ENCODE measurements around the gene PIK3R5. TPM values are rescaled to one million over a fixed set of nuclear protein-coding genes. Genes with fewer than 3 reads are reported as not detected.
A peak's percentile ranks its signal among the peaks of the same experiment; 100 is the strongest.
"Not testable (repeated sequence)": the region's sequence is repeated elsewhere in the genome, so short reads cannot be mapped to it uniquely, and the experiment has no call there.

Gene PIK3R5
- total RNA-seq, 2 donors from 2014 or later, result 47.2 to 78.6 TPM

DNA sequence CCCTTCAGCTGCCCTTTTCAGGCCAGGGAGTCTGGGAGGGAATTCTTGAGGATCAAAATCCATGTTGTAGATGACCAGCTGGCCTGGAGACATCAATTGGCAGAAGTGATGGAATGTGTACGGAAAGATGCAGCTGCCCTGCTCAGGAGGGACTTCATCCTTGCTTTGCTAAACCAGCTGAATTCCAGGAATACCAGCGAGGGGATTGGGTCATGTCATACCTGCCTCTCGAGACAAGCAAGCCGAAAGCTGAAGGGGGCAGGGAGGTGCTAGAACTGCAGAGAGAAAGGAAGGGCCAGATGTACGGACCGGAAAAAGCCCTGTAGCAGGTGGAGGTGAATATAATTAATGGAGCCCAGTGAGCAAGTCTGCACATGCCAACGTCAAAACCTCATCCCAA lies 30.2 kb upstream of the PIK3R5 start:
- Mint-ChIP-seq H3K4me1 (no peaks in the 10 kb centered on the region), H3K4me3 (no peak overlapping the region), H3K27me3 (peaks cover 12% of the 10 kb centered on the region), H3K27ac (no peak overlapping the region), H3K9me3 (no peaks in the 10 kb centered on the region), H3K36me3 (ENCODE audit: low read depth) (no peaks in the 10 kb centered on the region)
- ATAC-seq (replicated peaks), result no peak

DNA sequence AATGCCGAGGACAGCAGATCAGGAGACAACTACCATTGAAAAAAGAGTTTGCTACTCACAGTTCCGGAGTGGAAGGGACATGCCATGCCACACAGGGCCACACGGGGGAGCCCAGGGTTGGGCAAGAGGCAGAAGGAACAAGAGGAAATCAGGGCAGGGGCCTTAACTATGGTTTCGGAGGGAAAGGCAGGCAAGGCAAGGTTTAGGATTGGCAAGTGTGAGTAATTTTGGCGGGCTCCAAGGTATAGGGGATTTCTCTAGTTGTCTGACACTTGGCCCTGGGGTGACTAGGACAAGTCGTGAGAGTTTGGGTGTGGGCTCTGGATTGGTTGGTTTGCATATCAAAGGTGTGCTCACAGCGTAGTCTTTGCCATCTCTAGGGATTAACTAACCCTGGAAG lies 28.8 kb upstream of the PIK3R5 start:
- Mint-ChIP-seq H3K27ac (no peak overlapping the region), H3K27me3 (peaks cover 4% of the 10 kb centered on the region), H3K4me3 (no peak overlapping the region), H3K9me3 (no peaks in the 10 kb centered on the region), H3K36me3 (ENCODE audit: low read depth) (no peaks in the 10 kb centered on the region), H3K4me1 (no peaks in the 10 kb centered on the region)
- peak; percentile 79 for ATAC-seq (replicated peaks)

GRCh38 chr17:8991514-8992285 lies 26.2 kb upstream of the PIK3R5 start:
- ATAC-seq (replicated peaks), result peak; percentile 63
- Mint-ChIP-seq H3K27me3 (no peaks in the 10 kb centered on the region), H3K36me3 (ENCODE audit: low read depth) (no peaks in the 10 kb centered on the region), H3K4me1 (no peaks in the 10 kb centered on the region), H3K9me3 (no peaks in the 10 kb centered on the region), H3K4me3 (no peak overlapping the region), H3K27ac (no peak overlapping the region)

- not testable (repeated sequence) for ATAC-seq (replicated peaks); H3K27me3 Mint-ChIP-seq; H3K4me3 Mint-ChIP-seq; H3K36me3 Mint-ChIP-seq (ENCODE audit: low read depth)
- H3K4me1 Mint-ChIP-seq, result peaks cover 11% of the 10 kb centered on the region
- H3K27ac Mint-ChIP-seq, result peak overlapping the region; percentile 41
- peaks cover 11% of the 10 kb centered on the region for H3K9me3 Mint-ChIP-seq
Observed at GRCh38 chr17:8988263-8988935, 22.9 kb upstream of the PIK3R5 start.

- ATAC-seq (replicated peaks), result no peak
- peaks cover 11% of the 10 kb centered on the region for H3K4me1 Mint-ChIP-seq
Observed at GRCh38 chr17:8986295-8986694, 20.8 kb upstream of the PIK3R5 start.

GRCh38 chr17:8985054-8985701 lies 19.7 kb upstream of the PIK3R5 start:
- Mint-ChIP-seq H3K4me3 (peak overlapping the region; percentile 18), H3K9me3 (peaks cover 11% of the 10 kb centered on the region), H3K4me1 (peaks cover 11% of the 10 kb centered on the region), H3K27me3 (no peaks in the 10 kb centered on the region), H3K27ac (peak overlapping the region; percentile 39), H3K36me3 (ENCODE audit: low read depth) (no peaks in the 10 kb centered on the region)
- ATAC-seq (replicated peaks), result peak; percentile 94

More at GRCh38 chr17:8986295-8986694, 20.8 kb upstream of the PIK3R5 start:
- Mint-ChIP-seq H3K27me3 (no peaks in the 10 kb centered on the region), H3K9me3 (peaks cover 11% of the 10 kb centered on the region), H3K4me3 (no peak overlapping the region), H3K36me3 (ENCODE audit: low read depth) (no peaks in the 10 kb centered on the region), H3K27ac (peak overlapping the region; percentile 39)

DNA sequence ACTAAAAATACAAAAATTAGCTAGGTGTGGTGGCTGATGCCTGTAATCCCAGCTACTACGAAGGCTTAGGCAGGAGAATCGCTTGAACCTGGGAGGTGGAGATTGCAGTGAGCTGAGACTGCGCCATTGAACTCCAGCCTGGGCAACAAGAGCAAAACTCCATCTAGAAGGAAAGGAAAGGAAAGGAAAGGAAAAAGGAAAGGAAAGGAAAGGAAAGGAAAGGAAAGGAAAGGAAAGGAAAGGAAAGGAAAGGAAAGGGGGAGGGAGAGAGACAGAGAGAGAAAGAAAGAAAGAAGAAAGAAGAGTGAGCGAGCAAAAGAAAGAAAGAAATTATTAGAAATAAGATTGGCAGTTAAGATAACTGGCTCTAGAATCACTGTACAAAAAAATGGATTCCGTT lies 18.7 kb upstream of the PIK3R5 start:
- H3K36me3 Mint-ChIP-seq (ENCODE audit: low read depth); ATAC-seq (replicated peaks); H3K4me3 Mint-ChIP-seq; H3K27me3 Mint-ChIP-seq; H3K27ac Mint-ChIP-seq: not testable (repeated sequence)
- Mint-ChIP-seq H3K9me3 (peaks cover 11% of the 10 kb centered on the region), H3K4me1 (peaks cover 11% of the 10 kb centered on the region)

DNA sequence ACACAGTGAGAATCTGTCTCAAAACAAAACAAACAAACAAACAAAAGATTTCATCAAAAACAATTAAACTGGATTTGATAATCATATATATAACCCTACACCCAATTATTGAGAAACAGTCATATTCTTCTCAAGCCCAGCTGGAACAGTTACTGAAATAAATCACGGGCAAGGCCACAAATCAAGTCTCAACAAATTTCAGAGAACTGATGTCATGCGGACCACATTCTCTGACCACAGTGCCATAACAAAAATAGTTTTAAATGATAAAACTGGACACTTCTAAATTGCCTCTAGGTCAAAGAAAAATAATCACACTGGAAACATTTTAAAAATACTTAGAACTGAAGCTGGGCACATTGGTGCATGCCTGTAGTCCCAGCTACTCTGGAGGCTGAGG lies 15.9 kb upstream of the PIK3R5 start:
- Mint-ChIP-seq H3K4me3 (no peak overlapping the region), H3K4me1 (peaks cover 11% of the 10 kb centered on the region), H3K27me3 (no peaks in the 10 kb centered on the region), H3K9me3 (peaks cover 11% of the 10 kb centered on the region), H3K27ac (no peak overlapping the region), H3K36me3 (ENCODE audit: low read depth) (no peaks in the 10 kb centered on the region)
- ATAC-seq (replicated peaks), result no peak

GRCh38 chr17:8979715-8980114 lies 14.2 kb upstream of the PIK3R5 start:
- H3K27me3 Mint-ChIP-seq, result no peaks in the 10 kb centered on the region
- no peaks in the 10 kb centered on the region for H3K4me1 Mint-ChIP-seq
- no peak overlapping the region for H3K27ac Mint-ChIP-seq
- no peak overlapping the region for H3K4me3 Mint-ChIP-seq
- no peak for ATAC-seq (replicated peaks)
- no peaks in the 10 kb centered on the region for H3K9me3 Mint-ChIP-seq
- H3K36me3 Mint-ChIP-seq (ENCODE audit: low read depth), result no peaks in the 10 kb centered on the region

DNA sequence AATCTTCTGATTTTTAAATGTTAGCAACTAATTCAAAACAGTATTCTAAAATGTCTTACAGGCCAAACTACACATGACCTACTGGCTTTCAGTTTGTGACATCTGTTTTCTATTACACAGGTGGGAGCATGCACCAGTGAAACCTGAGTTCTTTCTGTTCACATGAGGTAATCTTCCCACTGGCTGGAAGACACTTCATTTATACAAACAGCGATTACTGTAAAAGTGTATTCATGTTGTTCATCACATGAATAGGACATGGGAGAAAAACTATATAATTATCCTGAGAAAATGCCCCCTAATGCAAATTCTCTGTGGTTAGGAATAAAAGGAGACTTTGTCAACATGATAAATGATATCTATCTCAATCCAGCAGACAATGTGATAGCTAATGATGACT lies 11.1 kb upstream of the PIK3R5 start:
- no peaks in the 10 kb centered on the region for H3K9me3 Mint-ChIP-seq
- H3K4me3 Mint-ChIP-seq, result no peak overlapping the region
- no peak overlapping the region for H3K27ac Mint-ChIP-seq
- H3K27me3 Mint-ChIP-seq, result no peaks in the 10 kb centered on the region
- H3K36me3 Mint-ChIP-seq (ENCODE audit: low read depth), result no peaks in the 10 kb centered on the region
- H3K4me1 Mint-ChIP-seq, result no peaks in the 10 kb centered on the region
- no peak for ATAC-seq (replicated peaks)

DNA sequence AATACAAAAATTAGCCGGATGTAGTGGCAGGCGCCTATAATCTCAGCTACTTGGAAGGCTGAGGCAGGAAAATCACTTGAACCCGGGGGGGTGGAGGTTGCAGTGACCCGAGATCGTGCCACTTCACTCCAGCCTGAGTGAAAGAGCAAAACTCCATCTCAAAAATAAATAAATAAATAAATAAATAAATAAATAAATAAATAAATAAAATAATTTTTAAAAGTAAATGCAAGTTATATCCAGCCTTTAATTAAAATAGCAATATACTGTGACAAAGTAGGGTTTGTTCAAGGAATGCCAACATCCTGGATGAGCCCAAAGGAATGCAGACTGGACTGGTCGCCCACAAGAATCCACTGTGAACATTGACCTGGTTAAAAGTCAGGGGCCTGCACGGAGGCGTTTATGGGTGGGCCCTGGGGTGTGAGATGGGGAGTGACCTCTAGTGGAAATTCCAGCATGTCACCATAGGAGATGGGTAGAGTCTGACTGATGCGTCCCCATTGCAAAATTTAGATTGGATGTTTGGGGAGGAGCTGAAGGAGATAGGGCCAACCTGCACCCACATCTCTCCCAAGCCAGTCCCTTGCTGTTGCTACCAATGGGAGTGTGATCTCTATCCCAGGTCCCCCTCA lies 9.7 kb upstream of the PIK3R5 start:
- no peaks in the 10 kb centered on the region for H3K27me3 Mint-ChIP-seq
- no peak overlapping the region for H3K4me3 Mint-ChIP-seq
- H3K36me3 Mint-ChIP-seq (ENCODE audit: low read depth), result no peaks in the 10 kb centered on the region
- no peak for ATAC-seq (replicated peaks)
- no peak overlapping the region for H3K27ac Mint-ChIP-seq
- H3K4me1 Mint-ChIP-seq, result no peaks in the 10 kb centered on the region
- peaks cover 4% of the 10 kb centered on the region for H3K9me3 Mint-ChIP-seq

DNA sequence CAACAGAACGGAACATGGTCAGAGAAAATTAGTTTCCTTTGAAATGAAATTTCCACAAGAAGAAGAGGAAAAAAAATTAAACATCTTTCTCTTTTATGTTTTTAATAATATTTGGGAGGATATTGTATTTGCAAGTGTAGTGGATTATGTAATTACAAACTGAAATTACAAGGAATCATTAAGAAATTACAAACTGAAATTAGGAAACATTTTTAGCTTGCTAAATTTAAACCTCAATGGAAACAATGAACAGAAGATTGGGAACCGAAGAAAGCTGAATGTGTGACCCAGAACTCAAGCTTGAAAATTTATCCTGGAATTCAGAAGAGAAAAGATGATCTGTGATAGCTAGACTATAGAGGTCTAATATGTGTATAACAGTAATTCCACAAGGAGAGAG lies 4.4 kb upstream of the PIK3R5 start:
- Mint-ChIP-seq H3K9me3 (peaks cover 13% of the 10 kb centered on the region), H3K27ac (no peak overlapping the region), H3K4me3 (no peak overlapping the region), H3K36me3 (ENCODE audit: low read depth) (peaks cover 10% of the 10 kb centered on the region), H3K4me1 (peaks cover 17% of the 10 kb centered on the region), H3K27me3 (no peaks in the 10 kb centered on the region)
- ATAC-seq (replicated peaks), result no peak

GRCh38 chr17:8968503-8968902 lies 3.0 kb upstream of the PIK3R5 start:
- Mint-ChIP-seq H3K27me3 (no peaks in the 10 kb centered on the region), H3K9me3 (peaks cover 13% of the 10 kb centered on the region), H3K4me1 (peaks cover 21% of the 10 kb centered on the region), H3K4me3 (peak overlapping the region; percentile 88), H3K36me3 (ENCODE audit: low read depth) (peaks cover 22% of the 10 kb centered on the region), H3K27ac (peak overlapping the region; percentile 88)
- peak; percentile 56 for ATAC-seq (replicated peaks)

GRCh38 chr17:8967861-8968260 lies 2.4 kb upstream of the PIK3R5 start:
- Mint-ChIP-seq H3K27ac (peak overlapping the region; percentile 88), H3K36me3 (ENCODE audit: low read depth) (peaks cover 29% of the 10 kb centered on the region), H3K9me3 (peaks cover 13% of the 10 kb centered on the region), H3K27me3 (no peaks in the 10 kb centered on the region), H3K4me3 (peak overlapping the region; percentile 88), H3K4me1 (peaks cover 27% of the 10 kb centered on the region)
- no peak for ATAC-seq (replicated peaks)
